ENCODE data around the gene CDKN2B-AS1.
"Not testable (repeated sequence)": the region's sequence is repeated elsewhere in the genome, so short reads cannot be mapped to it uniquely, and the experiment has no call there.

Gene CDKN2B-AS1

DNA sequence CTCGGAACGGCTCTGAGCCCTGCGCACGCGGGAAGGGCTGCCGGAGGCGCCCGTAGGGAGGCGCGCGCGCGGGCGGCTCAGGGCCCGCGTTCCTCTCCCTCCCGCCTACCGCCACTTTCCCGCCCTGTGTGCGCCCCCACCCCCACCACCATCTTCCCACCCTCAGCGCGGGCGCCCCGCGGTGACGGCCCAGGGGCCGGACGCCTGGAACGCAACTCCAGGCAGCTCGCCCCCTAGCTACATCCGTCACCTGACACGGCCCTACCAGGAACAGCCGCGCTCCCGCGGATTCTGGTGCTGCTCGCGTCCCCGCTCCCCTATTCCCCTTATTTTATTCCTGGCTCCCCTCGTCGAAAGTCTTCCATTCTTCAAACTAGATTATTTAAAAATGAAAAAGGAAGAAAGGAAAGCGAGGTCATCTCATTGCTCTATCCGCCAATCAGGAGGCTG lies at the start of gene CDKN2B-AS1:
TSS of gene CDKN2B-AS1 (plus strand) at position 236 of the 450 bp plus-strand sequence.
- in situ Hi-C loops (cut with HindIII; ENCODE audit: low sequenced_read_pairs): no loop called here

DNA sequence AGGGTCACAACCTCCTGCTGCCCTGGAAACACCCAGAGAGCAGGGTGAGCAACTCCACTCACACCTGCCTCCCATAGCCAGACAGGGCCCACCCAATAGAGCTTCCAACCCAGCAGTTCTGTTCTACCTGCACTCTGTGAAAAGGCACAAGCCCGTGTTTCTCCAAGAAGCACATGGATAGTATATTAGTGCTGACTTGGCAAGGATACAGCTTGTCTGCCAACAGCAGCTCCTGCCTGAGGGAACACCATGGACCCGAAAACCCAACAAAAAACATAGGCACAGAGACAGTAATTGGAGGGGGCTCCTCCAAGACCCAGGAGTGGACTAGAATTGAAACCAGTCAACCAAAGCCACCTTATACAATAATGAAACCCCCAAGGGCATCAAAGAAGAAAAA lies 49.0 kb upstream of the CDKN2B-AS1 start:
- in situ Hi-C loops (cut with HindIII; ENCODE audit: low sequenced_read_pairs): no loop called here

DNA sequence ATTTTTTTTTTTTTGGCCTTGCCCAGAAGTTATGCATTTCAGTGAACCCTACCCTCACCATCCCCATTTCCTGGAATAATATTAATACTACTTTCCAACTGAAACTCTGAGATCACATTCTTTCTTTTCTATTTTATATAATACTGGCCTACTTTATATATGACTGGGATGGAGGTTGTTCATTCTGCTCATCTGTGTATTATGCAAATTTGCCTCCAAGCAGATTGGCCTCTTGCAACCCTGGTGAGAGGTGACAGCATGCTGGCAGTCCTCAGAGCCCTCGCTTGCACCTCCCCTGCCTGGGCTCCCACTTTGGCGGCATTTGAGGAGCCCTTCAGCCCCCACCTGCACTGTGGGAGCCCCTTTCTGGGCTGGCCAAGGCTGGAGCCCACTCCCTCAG lies 35.8 kb upstream of the CDKN2B-AS1 start:
- in situ Hi-C loops (cut with HindIII; ENCODE audit: low sequenced_read_pairs): no loop called here

DNA sequence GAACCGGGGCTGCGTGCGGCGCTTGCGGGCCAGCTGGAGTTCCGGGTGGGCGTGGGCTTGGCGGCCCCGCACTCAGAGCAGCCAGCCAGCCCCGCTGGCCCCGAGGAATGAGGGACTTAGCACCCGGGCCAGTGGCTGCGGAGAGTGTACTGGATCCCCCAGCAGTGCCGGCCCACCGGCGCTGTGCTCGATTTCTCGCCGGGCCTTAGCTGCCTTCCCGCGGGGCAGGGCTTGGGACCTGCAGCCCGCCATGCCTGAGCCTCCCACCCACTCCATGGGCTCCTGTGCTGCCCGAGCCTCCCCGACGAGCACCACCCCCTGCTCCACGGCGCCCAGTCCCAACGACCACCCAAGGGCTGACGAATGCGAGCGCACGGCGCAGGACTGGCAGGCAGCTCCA lies 35.3 kb upstream of the CDKN2B-AS1 start:
- in situ Hi-C loops (cut with HindIII; ENCODE audit: low sequenced_read_pairs): not testable (repeated sequence)

DNA sequence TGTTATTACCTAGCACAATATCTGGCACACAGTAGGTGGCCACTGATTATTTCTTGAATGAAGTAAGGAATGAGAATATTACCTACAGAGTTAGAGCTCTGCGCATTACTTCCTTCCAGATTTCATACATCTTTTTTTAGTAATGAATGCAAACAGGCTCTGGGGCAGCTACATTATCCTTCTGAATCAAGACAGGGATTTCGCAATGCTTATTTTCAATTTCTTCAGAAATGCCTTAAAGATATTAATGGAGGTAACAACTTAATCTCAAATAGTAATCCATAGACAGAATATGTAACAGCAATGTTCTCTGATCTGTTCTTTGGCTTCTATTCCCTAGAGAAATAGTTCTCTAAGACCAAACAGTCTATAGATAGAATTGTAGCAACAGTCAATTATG lies 33.0 kb upstream of the CDKN2B-AS1 start:
- in situ Hi-C loops (cut with HindIII; ENCODE audit: low sequenced_read_pairs): no loop called here

DNA sequence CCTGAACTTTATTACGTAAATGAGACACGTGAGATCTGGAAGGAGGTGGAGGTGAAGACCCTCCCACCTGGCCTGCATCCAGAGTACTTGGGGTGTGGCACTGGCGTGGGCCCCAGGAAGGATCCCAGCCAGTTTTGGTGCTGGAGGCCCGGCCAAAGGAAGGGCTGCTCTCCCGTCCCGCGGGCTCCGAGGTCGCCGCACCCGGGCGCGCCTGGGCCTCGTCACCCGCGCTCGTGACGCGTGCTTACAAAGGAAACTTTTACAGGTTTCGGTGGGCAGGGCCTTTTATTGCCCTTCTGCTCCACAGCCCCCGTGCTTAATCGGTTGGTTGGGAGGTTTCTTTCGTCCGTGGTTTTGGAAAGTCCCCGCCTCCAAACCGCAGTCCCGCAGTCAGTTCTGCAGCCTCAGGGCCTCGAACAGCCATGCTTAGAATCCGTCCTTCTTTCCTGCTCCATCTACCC lies 29.6 kb upstream of the CDKN2B-AS1 start:
- in situ Hi-C loops (cut with HindIII; ENCODE audit: low sequenced_read_pairs): no loop called here

DNA sequence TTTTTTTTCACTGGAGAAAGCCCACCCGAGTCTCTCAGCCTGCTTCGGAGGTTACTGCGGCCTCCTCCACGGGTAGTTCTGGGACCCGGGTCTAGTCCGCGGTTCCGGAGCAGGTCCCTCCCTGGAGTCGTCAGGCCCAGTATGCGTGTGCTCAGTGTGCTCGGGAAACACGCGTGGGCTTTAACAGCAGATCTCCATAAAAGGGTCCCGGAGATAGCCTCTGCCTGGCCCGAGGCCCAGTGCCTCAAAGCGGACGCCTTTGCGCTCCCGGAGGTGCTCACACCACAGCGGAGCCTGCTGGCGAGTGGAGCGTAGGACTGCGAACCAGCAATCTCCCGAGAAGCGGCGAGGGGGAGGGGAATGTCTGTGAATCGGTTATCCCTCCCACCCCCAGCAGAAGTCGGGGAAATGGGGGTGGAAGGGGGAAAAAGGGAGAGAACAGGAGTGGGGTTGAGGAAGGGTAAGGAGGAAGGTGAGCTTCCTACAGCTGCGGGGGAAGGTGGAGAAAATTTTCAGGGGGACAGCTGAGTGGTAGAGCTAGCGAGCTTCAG lies 29.1 kb upstream of the CDKN2B-AS1 start:
- in situ Hi-C loops (cut with HindIII; ENCODE audit: low sequenced_read_pairs): no loop called here

DNA sequence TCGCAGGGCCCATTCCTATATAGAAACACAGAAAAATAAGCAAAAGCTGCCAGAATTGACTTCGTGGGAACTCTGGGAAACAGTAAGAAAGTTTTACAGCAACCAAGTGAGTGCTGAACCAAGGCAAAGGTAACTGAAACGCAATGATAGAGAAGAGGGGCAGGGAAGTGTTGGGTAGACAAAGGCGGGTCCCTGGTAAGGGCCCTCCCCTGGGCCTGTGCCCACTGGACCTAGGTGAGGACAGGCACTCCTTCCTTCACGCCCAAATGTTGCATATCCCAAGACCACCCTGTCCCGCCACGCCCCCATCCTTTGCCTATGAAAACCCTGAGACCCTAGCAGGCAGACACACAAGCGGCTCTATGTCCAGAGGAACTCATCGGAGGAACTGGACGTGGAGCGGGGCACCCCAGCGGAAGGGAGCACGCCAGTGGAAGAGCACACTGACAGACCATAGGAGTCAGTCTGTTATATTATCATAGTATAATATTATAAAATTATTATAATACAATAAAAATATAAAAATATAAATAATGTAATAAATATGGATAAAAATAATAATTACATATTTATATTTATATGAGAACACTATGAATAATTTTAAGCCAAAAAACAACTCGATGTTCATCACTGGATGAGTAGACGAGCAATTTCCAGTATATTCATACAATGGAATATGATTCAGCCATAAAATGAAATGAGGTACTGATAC lies 28.3 kb upstream of the CDKN2B-AS1 start:
- in situ Hi-C loops (cut with HindIII; ENCODE audit: low sequenced_read_pairs): no loop called here

DNA sequence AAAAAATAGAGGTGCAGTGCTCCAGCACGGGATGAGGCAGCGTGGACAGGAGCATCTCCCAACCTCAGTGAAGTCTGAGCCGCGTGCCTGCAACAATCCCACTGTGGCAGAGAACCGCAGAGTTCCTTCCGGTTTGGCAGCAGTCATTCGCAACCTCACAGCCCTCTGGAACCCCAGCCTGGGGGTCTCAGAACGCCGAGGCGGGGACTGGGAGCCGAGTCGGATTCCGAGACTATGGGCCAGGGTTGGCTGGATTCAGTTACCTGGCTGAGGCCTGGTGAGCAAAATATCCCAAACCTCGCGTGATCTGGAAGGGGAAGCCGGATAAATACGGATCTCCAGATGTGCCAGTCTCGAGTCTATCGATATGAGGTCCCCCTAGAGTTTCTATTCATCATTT lies 27.4 kb upstream of the CDKN2B-AS1 start:
- in situ Hi-C loops (cut with HindIII; ENCODE audit: low sequenced_read_pairs): no loop called here

DNA sequence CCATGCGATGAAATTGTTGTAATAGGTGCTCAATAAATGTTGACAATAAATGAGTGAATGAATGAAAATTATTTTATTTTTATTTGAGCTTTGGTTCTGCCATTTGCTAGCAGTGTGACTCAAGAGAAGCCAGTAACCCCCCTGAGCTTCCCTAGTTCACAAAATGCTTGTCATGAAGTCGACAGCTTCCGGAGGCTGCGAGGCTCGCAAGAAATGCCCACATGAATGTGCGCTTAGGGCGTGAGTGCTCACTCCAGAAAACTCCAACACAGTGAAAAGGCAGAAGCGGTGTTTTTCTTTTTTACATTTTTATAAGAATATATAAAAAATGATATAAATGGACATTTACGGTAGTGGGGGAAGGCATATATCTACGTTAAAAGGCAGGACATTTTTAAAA lies 26.9 kb upstream of the CDKN2B-AS1 start:
- in situ Hi-C loops (cut with HindIII; ENCODE audit: low sequenced_read_pairs): no loop called here

DNA sequence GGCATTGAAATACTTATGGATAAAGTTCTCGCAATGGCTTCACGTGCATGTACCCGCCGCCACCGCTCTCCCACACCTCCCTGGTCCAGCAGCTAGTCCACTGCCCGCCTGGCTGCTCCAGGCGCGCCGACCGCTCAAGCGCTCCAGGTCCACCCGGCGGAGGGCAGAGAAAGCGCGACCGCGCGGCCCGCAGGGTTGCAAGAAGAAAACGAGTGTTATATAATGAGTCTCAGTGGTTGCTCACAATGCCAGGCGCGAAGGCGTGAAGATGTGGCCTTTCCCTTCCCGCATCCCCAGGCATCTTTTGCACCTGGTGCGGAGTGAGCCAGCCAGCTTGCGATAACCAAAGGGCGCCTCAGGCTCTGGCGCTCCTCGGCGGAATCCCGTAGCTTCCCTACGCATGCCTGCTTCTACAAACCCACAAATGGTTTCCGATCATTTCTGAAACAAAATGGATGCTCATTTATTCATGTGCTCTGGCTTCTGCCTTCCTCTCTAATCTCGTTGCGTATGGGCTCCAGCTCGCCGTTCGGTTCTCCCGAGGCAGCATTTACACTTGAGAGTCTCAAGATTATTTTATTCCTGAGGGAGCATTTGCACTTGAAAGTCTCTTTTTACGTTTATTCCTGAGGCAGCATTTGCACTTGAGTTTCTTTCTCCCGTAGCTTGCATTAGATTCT lies 26.1 kb upstream of the CDKN2B-AS1 start:
- in situ Hi-C loops (cut with HindIII; ENCODE audit: low sequenced_read_pairs): no loop called here

DNA sequence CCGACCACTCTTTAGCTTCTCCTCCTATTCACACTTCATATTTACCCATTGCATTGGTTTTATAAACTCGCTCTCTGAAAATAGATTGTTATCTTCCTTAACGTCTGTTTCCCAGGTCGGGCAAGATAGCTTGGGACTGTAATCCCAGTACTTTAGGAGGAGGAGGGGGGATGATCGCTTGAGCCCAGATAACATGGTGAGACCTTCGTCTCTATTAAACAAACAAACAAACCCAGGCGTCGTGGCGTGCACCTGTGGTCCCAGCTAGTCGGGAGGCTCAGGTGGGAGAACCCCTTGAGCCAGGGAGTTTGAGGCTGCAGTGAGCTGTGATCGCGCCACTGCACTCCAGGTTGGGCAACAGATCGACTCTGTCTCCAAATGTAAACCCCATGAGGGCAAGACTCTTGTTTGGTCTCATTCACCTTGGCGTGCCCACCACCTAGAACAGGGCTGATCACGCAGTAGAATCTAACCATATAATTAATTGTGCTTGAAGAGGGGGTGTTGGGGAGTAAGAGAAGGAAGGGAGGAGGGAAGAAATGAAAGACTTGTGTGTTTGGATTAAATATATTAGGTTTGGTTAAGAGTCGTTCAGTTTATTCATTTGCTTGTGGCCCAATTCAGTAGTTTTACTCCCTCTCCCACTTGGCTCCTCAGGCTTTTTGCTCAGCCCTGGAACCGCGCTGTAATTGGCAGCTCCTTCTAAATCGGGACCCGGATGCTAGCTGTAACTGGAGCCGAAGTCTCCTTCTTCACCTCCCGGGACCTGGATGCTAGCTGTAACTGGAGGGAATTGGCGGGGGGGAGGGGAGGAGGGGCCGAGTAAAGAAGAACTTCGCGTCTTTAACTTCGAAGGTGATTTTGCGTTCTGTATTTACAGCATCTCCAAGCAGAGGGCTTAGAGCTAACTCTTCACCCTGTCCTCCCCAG lies 25.3 kb upstream of the CDKN2B-AS1 start:
- in situ Hi-C loops (cut with HindIII; ENCODE audit: low sequenced_read_pairs): no loop called here

DNA sequence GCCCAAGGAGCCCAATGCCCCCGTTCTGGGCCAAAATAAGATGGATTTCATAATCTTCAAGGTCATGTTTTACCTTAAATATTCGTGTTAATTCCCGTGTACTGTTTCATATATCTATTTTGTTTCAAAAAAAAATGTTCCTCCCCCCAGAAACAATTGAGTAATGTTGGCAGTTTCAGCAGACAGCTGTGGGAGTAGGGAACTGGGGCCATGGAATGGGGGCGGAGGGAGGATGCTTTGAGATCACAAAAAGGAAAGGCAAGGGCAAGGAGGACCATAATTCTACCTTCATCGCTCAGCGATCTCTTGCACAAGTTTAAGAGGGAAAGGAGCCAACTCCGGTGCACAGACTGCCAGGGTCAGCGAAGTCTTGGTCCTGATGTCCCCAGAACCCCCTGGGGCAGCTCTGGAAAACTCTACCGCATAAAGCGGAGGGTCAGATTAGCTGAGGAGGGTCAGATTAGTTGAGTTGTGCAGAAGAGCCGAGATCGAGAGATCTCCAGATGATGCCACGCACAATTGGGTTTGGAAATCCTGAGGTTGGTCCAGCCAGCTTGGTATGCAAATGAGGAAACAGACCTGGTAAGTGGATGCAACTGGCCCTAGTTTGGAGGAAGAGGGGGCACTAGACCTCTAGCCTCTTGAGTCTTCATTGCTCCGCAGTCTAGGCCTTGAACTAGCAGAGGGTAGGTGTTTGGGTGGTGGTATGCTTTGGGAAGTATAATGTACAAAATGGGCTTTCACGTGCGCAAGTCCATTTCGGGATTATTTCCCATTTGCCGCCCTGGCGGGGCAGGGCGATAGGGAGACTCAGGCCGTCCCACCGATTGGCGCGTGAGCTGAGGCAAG lies 24.4 kb upstream of the CDKN2B-AS1 start:
- in situ Hi-C loops (cut with HindIII; ENCODE audit: low sequenced_read_pairs): no loop called here

DNA sequence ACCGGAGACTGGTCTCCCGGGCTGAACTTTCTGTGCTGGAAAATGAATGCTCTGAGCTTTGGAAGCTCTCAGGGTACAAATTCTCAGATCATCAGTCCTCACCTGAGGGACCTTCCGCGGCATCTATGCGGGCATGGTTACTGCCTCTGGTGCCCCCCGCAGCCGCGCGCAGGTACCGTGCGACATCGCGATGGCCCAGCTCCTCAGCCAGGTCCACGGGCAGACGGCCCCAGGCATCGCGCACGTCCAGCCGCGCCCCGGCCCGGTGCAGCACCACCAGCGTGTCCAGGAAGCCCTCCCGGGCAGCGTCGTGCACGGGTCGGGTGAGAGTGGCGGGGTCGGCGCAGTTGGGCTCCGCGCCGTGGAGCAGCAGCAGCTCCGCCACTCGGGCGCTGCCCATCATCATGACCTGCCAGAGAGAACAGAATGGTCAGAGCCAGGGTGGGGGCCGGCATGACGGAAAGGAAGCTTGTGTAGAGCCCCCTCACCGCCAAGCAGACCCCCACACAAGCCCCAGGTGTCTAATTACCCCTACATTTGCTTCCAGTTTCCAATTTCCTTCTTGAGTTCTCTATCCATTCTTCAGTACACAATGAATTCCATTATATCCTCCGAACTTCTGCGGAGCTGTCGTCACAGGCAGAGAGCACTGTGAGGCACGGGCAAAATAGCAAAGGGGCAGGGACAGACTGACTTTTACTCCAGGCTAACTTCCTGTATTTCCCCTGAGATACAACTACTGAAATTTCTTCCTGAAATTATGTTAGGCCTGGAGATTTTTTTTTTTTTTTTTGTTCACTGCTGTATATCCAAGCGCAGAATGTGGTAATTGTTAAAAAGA lies 23.6 kb upstream of the CDKN2B-AS1 start:
- in situ Hi-C loops (cut with HindIII; ENCODE audit: low sequenced_read_pairs): no loop called here

DNA sequence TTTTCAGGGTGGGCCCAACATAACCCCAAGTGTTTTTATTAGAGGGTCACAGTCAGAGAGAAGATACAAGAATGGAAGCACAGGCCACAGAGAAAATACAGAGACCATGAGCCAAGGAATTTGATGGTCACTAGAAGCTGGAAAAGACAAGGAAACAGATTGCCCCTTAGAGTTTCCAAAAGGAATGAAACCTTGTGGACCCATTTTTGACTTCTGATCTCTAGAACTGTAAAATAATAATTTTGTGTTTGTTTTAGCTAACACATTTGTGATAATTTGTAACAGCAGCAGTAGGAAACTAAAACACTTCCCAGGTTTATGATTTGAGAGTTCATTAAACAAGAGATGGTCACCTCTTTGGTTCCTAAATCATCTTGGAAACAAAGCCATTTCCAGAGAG lies 22.2 kb upstream of the CDKN2B-AS1 start:
- in situ Hi-C loops (cut with HindIII; ENCODE audit: low sequenced_read_pairs): no loop called here

DNA sequence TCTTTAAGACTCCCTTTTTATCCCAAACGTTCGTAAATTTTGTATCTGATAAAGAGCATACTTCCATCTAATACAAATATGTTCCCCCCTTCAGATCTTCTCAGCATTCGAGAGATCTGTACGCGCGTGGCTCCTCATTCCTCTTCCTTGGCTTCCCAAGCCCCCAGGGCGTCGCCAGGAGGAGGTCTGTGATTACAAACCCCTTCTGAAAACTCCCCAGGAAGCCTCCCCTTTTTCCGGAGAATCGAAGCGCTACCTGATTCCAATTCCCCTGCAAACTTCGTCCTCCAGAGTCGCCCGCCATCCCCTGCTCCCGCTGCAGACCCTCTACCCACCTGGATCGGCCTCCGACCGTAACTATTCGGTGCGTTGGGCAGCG lies 20.3 kb upstream of the CDKN2B-AS1 start:
- in situ Hi-C loops (cut with HindIII; ENCODE audit: low sequenced_read_pairs): no loop called here

DNA sequence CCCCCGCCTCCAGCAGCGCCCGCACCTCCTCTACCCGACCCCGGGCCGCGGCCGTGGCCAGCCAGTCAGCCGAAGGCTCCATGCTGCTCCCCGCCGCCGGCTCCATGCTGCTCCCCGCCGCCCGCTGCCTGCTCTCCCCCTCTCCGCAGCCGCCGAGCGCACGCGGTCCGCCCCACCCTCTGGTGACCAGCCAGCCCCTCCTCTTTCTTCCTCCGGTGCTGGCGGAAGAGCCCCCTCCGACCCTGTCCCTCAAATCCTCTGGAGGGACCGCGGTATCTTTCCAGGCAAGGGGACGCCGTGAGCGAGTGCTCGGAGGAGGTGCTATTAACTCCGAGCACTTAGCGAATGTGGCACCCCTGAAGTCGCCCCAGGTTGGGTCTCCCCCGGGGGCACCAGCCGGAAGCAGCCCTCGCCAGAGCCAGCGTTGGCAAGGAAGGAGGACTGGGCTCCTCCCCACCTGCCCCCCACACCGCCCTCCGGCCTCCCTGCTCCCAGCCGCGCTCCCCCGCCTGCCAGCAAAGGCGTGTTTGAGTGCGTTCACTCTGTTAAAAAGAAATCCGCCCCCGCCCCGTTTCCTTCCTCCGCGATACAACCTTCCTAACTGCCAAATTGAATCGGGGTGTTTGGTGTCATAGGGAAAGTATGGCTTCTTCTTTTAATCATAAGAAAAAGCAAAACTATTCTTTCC lies 19.7 kb upstream of the CDKN2B-AS1 start:
- in situ Hi-C loops (cut with HindIII; ENCODE audit: low sequenced_read_pairs): no loop called here

DNA sequence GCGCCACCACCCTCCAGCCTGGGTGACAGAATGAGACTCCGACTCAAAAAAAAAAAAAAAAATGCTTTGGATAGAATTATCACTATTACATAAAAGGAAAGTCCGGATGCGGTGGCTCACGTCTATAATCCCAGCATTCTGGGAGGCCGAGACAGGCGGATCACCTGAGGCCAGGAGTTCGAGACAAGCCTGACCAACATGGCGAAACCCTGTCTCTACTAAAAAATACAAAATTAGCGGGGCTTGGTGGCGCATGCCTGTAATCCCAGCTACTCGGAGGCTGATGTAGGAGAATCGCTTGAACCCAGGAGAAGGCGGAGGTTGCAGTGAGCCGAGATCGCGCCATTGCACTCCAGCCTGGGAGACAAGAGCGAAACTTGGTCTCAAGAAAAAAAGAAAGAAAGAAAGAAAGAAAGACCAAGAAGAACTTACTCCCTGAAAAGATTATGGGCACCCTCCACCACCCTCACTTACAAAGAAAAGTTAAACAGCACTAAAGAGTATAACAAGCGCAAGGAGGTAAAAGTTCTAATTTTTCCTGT lies 18.2 kb upstream of the CDKN2B-AS1 start:
- in situ Hi-C loops (cut with HindIII; ENCODE audit: low sequenced_read_pairs): no loop called here

Measured in DLD1 (cell line).